HepG2 (cell line): Measurements from ENCODE around the gene CRADD. TPM values are rescaled to one million over a fixed set of nuclear protein-coding genes. Genes with fewer than 3 reads are reported as not detected.

Experiments used
- ATAC-seq: fragments of 200-7000 bp; cut with Tn5 transposase; 3 replicates; pipeline ENCODE4 v1.9.1; 2020; ENCODE audit warnings: mild to moderate bottlenecking, moderate library complexity
- BruUV-seq: library from RNA; stranded (reverse); fragments of 400-500 nt; replicated peaks from 2 replicates; lab custom pipeline; 2021; lab: Mats Ljungman, UMichigan
- CTCF ChIA-PET: fragments of 300-600 bp; formaldehyde crosslinking; extraction: SDS; loops from one replicate; lab custom pipeline; 2021; ENCODE audit warnings: low total read pairs, inconsistent platforms, low intra/inter-chr PET ratio; lab: Yijun Ruan, JAX
- POLR2A ChIA-PET: fragments of 350-600 bp; sonication (Branson Sonifier 250); formaldehyde crosslinking; loops from one replicate; lab custom pipeline; 2020; ENCODE audit warnings: antibody characterized with exemption, inconsistent platforms; lab: Yijun Ruan, JAX
- DNase-seq: peaks from one replicate; pipeline ENCODE4 v3.0.0-alpha.2; 2015; ENCODE audit warnings: low spot score
- FAIRE-seq: peaks from 3 replicates; lab custom pipeline; 2011; peaks lifted over from hg19 to GRCh38; lab: Jason Lieb, UNC
- H2AFZ ChIP-seq: one replicate; pipeline ENCODE4 v1.6.1; 2011; ENCODE audit warnings: low read length, inconsistent platforms
- H3K27ac ChIP-seq: fragments of 300-600 bp; 3 replicates; pipeline ENCODE4 v1.8.0; 2011; ENCODE audit warnings: mixed run types, mild to moderate bottlenecking, mixed read lengths, low read length, inconsistent platforms; ENCODE audit not compliant: insufficient read depth; ENCODE audit errors: extremely low read length
- H3K27me3 ChIP-seq, 2 experiments: fragments of 200-600 bp in 1 of 2; 2 replicates in 1 of 2; 3 replicates in 1 of 2; pipeline versions ENCODE4 v1.6.0 to v1.8.0; 2011; ENCODE audit warnings: low read length in 2 of 2, mild to moderate bottlenecking in 2 of 2, moderate library complexity in 2 of 2, inconsistent platforms in 1 of 2; ENCODE audit not compliant: insufficient read depth in 2 of 2, control insufficient read depth in 1 of 2
- H3K36me3 ChIP-seq, 2 experiments: fragments of 200-600 bp in 1 of 2; replicated peaks in 1 of 2; 2 replicates in 1 of 2; 3 replicates in 1 of 2; pipeline versions ENCODE4 v1.5.1 to v1.8.0; 2011; ENCODE audit warnings: low read length in 2 of 2, inconsistent platforms in 1 of 2; ENCODE audit not compliant: insufficient read depth in 2 of 2, control insufficient read depth in 1 of 2
- H3K4me1 ChIP-seq: 2 replicates; pipeline ENCODE4 v1.5.1; 2012; ENCODE audit warnings: low read length, inconsistent platforms; ENCODE audit not compliant: insufficient read depth
- H3K4me2 ChIP-seq: 2 replicates; pipeline ENCODE4 v1.6.0; 2011; ENCODE audit warnings: low read depth, low read length, inconsistent platforms
- H3K4me3 ChIP-seq, 3 experiments: fragments of 200-600 bp in 1 of 3; sonication (generic), shearing (Covaris generic) in 1 of 3; replicated peaks in 1 of 3; 2 replicates each; pipeline ENCODE4 v1.5.1; 2011 to 2016; ENCODE audit warnings: low read length in 3 of 3, inconsistent platforms in 2 of 3, low read depth in 2 of 3, mild to moderate bottlenecking in 2 of 3, control low read depth in 1 of 3, mixed read lengths in 1 of 3; ENCODE audit not compliant: insufficient read depth in 1 of 3
- H3K79me2 ChIP-seq: one replicate; pipeline ENCODE4 v1.6.1; 2011; ENCODE audit warnings: low read length, inconsistent platforms; ENCODE audit not compliant: insufficient read depth
- H3K9ac ChIP-seq: 2 replicates; pipeline ENCODE4 v1.6.0; 2011; ENCODE audit warnings: mild to moderate bottlenecking, low read depth, low read length, inconsistent platforms; ENCODE audit not compliant: insufficient read depth
- H3K9me3 ChIP-seq: 2 replicates; pipeline ENCODE4 v1.5.1; 2012; ENCODE audit warnings: mild to moderate bottlenecking, low read length
- H4K20me1 ChIP-seq: 2 replicates; pipeline ENCODE4 v1.6.0; 2011; ENCODE audit warnings: inconsistent platforms, mild to moderate bottlenecking, low read length, moderate library complexity; ENCODE audit not compliant: insufficient read depth
- CCDC6 ChIP-seq: sonication (generic); formaldehyde crosslinking; IDR thresholded peaks from 2 replicates; pipeline ENCODE4 v1.8.1; 2022; ENCODE audit warnings: mild to moderate bottlenecking, missing genetic modification reagents, moderate library complexity
- DNMT3B ChIP-seq: conservative IDR thresholded peaks from 2 replicates; pipeline ENCODE4 v1.6.1; 2016; ENCODE audit warnings: missing biosample characterization, control low read depth
- ETV6 ChIP-seq: sonication (generic); formaldehyde crosslinking; conservative IDR thresholded peaks from 2 replicates; pipeline ENCODE4 v1.4.0; 2020; ENCODE audit warnings: missing genetic modification reagents
- KDM4B ChIP-seq: sonication (generic); formaldehyde crosslinking; IDR thresholded peaks from 2 replicates; pipeline ENCODE4 v1.4.0; 2020; ENCODE audit warnings: missing genetic modification reagents
- SALL2 ChIP-seq: sonication (generic); formaldehyde crosslinking; IDR thresholded peaks from 2 replicates; pipeline ENCODE4 v1.8.1; 2023; ENCODE audit warnings: mild to moderate bottlenecking, missing genetic modification reagents, inconsistent platforms
- TGIF2 ChIP-seq: IDR thresholded peaks from 2 replicates; pipeline ENCODE4 v1.6.1; 2016; ENCODE audit warnings: control low read depth, missing compliant biosample characterization
- ZNF160 ChIP-seq: sonication (generic); formaldehyde crosslinking; IDR thresholded peaks from 2 replicates; pipeline ENCODE4 v1.8.0; 2022; ENCODE audit warnings: mild to moderate bottlenecking, inconsistent platforms, missing genetic modification reagents
- ZNF260 ChIP-seq: sonication (generic); formaldehyde crosslinking; IDR thresholded peaks from 2 replicates; pipeline ENCODE4 v1.4.0; 2020; ENCODE audit warnings: missing genetic modification reagents, low read depth, mild to moderate bottlenecking, borderline replicate concordance
- ZNF629 ChIP-seq: sonication (generic); formaldehyde crosslinking; conservative IDR thresholded peaks from 2 replicates; pipeline ENCODE4 v1.5.0; 2020; ENCODE audit warnings: missing genetic modification reagents
- ZNF703 ChIP-seq: sonication (generic); formaldehyde crosslinking; IDR thresholded peaks from 2 replicates; pipeline ENCODE4 v1.5.1; 2020; ENCODE audit warnings: missing genetic modification reagents, mild to moderate bottlenecking, moderate library complexity, borderline replicate concordance
- ZSCAN20 ChIP-seq: sonication (generic); formaldehyde crosslinking; IDR thresholded peaks from 2 replicates; pipeline ENCODE4 v1.4.0; 2020; ENCODE audit warnings: missing genetic modification reagents, mild to moderate bottlenecking, borderline replicate concordance
- WGBS: methylation state at CpG from one replicate; pipeline ENCODE4 v1.1.6; 2017; ENCODE audit warnings: low lambda C conversion rate; 5-methylcytosine and 5-hydroxymethylcytosine counted together
- in situ Hi-C: cut with HindIII; loops from 2 replicates; pipeline ENCODE4 v1.10.0; 2017; ENCODE audit warnings: low pct_unique_long_range_greater_than_20kb; ENCODE audit not compliant: extremely low pct_ligation_motif_present
- intact Hi-C: fragments of 100-400 bp; cut with micrococcal nuclease; formaldehyde crosslinking; loops from one replicate; pipeline ENCODE4 v1.10.0; 2022; ENCODE audit not compliant: unreplicated experiment
- polyA plus RNA-seq, 8 experiments: library from polyadenylated mRNA; depleted of rRNA in 3 of 8; stranded (reverse) in 7 of 8; unstranded in 1 of 8; fragments of >200 nt; fragmentation: Illumina TruSeq in 4 of 8; extraction: Trizol in 4 of 8; gene quantifications; 2 replicates each; pipeline versions ENCODE4 v1.2.1 to v1.2.3, GENCODE V29; 2011 to 2016; ENCODE audit warnings: low read depth in 4 of 8, missing spikeins in 1 of 8, mixed read lengths in 1 of 8; ENCODE audit not compliant: insufficient read depth in 1 of 8
- total RNA-seq, 5 experiments: library from RNA; depleted of rRNA; stranded (reverse); fragments of >200 nt; fragmentation: Illumina TruSeq; extraction: Trizol; gene quantifications; 2 replicates each; pipeline ENCODE4 v1.2.3, GENCODE V29; 2016; ENCODE audit warnings: low read depth in 1 of 5
- TF ChIP-seq, protein P1 (sequence below): sonication (generic); formaldehyde crosslinking; IDR thresholded peaks from 2 replicates; pipeline ENCODE4 v1.5.0; 2020; ENCODE audit warnings: missing genetic modification reagents
- TF ChIP-seq, protein P2 (sequence below): IDR thresholded peaks from 2 replicates; pipeline ENCODE4 v1.6.1; 2016; ENCODE audit warnings: low read depth, borderline replicate concordance

Gene CRADD
- total and polyA plus RNA-seq, 2 of the 13 experiments (the other 11 are each of a cell fraction or from before 2014, with no cell fraction given) = 12.4 to 18.8 TPM

- TF ChIP-seq ZNF260 (no peak), CCDC6 (CRISPR knock-in tag) (no peak), ETV6 (CRISPR knock-in tag) (no peak), KDM4B (CRISPR knock-in tag) (no peak), ZNF629 (CRISPR knock-in tag) (no peak), SALL2 (CRISPR knock-in tag) (no peak), ZNF160 (CRISPR knock-in tag) (no peak)
- TF ChIP-seq, protein P1, sequence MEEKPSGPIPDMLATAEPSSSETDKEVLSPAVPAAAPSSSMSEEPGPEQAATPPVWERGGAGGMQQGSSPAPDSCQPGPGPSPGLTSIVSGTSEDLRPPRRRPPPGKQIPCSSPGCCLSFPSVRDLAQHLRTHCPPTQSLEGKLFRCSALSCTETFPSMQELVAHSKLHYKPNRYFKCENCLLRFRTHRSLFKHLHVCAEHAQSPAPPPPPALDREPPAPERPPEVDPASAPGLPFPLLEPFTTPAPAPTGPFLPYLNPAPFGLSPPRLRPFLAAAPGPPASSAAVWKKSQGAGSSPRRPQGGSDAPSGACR = no peak
- TF ChIP-seq, protein P2, sequence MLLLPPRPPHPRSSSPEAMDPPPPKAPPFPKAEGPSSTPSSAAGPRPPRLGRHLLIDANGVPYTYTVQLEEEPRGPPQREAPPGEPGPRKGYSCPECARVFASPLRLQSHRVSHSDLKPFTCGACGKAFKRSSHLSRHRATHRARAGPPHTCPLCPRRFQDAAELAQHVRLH (CRISPR knock-in tag) = no peak
Measured at GRCh38 chr12:93938931-93939330, 261.8 kb downstream of the CRADD start (continued).

DNA sequence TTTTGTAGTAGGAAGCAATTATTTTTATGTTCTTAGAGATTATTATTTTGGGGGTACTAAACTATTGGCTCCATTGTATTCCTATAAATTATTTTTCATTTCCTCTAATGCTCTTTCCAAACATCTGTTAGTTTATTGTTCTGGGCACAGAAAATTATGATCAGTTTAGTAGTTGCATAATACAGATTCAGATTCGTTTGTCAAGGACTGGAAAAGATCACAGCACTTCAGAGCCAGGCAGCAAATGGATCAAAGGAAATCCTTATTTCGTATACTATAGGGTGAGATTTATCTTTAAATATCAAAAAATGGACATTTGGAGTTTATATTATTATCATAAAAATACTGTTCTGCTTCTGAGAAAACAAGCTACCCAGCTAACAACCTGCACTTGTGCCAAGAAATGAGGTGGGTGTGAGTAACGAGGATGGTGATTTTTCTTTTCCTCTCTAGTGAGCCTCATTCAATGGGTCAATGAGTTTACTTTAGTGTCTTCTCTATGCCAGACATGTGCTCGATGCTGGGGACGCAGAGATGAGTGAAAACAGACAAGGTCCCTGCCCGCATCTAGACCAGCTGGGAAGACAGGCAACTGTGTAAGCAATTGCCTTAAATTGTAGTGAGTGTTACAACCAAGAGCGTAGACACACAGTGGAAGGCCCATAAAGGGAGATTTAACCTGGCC lies 262.6 kb downstream of the CRADD start:
- CTCF ChIA-PET = no interaction called here
- FAIRE-seq = no peak

More for the DNA sequence above, 262.6 kb downstream of the CRADD start:
- Histone ChIP-seq H3K9ac (no peak overlapping the region), H3K27me3 (no peaks in the 10 kb centered on the region; a peak in 1 of 5 replicates), H4K20me1 (no peaks in the 10 kb centered on the region), H3K4me2 (no peak overlapping the region), H3K27ac (no peak overlapping the region), H2AFZ (no peak overlapping the region), H3K4me3 (no peak overlapping the region), H3K9me3 (peaks cover 18% of the 10 kb centered on the region), H3K4me1 (no peaks in the 10 kb centered on the region), H3K36me3 (no peaks in the 10 kb centered on the region), H3K79me2 (no peaks in the 10 kb centered on the region)
- BruUV-seq = no TSS peak
- in situ Hi-C loops = no loop called here
- intact Hi-C loops = no loop called here
- TF ChIP-seq ZSCAN20 (CRISPR knock-in tag) (no peak), DNMT3B (CRISPR knock-in tag) (no peak), TGIF2 (CRISPR knock-in tag) (no peak), ZNF703 (CRISPR knock-in tag) (no peak)
- POLR2A ChIA-PET = no interaction called here
- 11% methylated on average over 7 of the region's 7 CpGs for whole genome bisulfite sequencing
- ATAC-seq (no peak), DNase-seq (no peak)
